ENCODE data around the gene MDK.

The MDK gene

DNA sequence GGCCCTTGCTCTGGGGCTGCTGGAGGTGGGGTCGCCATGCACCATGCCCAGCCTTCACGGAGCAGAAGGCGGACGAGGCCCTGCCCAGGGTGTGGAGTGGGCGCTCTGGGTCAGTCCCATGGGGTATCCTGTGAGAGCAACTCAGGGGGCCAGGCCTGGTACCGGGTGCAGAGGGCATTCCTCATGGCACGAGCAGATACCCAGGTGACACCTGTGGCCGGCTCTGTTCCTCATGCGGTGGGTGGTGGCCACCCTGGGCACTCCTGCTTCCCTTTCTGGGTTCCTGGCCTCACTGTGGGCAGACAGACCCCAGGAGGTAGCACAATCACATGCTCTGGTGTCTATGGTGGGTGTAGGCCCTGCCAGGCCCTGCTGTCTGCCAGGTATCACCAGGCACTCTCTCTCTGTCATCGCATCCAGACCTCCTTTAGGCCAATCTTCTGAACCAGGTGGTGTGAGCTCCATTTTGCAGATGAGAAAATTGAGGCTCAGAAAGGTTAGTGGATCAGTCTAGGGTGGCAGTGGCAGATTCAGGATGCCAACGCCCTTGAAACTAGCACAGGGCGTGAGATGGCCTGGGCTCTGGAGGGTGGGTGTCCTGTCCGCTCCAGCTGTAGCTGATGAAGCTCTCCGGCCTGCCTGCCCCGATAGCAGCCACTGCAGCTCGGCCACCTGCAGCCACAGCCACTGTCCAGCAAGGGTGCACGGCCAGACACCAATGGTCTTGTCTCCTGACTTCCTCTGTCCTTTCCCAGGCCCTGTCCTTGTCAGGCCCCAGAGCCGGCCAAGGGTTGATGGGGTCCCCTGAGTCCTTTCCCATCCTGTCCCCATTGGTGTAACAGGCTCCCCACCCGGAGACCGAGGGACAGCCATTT, 19.1 kb upstream of the MDK start:
- TF ChIP-seq, protein P1, sequence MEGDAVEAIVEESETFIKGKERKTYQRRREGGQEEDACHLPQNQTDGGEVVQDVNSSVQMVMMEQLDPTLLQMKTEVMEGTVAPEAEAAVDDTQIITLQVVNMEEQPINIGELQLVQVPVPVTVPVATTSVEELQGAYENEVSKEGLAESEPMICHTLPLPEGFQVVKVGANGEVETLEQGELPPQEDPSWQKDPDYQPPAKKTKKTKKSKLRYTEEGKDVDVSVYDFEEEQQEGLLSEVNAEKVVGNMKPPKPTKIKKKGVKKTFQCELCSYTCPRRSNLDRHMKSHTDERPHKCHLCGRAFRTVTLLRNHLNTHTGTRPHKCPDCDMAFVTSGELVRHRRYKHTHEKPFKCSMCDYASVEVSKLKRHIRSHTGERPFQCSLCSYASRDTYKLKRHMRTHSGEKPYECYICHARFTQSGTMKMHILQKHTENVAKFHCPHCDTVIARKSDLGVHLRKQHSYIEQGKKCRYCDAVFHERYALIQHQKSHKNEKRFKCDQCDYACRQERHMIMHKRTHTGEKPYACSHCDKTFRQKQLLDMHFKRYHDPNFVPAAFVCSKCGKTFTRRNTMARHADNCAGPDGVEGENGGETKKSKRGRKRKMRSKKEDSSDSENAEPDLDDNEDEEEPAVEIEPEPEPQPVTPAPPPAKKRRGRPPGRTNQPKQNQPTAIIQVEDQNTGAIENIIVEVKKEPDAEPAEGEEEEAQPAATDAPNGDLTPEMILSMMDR (IDR thresholded peaks at IDR 0.05; ENCODE audit: low read depth, low read length, missing control alignments) = no peak
- peak overlapping the region; percentile 50 for H3K4me3 ChIP-seq (ENCODE audit: low read depth, low read length)
- DNase-seq (ENCODE audit: low read depth) = no peak

DNA sequence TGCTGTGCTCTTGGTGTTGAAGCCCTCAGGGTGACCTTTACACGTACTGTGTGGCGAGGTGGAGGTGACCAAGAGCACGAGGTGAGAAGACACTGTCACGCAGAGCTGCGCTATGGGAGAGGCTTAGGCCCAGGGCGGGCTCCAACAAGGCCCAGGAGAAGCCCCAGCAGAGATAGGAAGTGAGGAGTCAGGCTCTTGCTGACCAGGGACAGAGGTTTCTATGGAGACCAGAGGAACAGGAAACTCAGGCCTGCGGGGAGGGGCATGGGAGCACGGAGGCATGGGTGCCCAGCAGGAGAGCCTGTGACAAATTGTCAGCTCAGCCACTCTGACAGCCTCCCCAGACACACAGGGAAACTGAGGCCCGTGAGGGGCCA, 18.4 kb upstream of the MDK start:
- no peak for DNase-seq (ENCODE audit: low read depth)
- H3K4me3 ChIP-seq (ENCODE audit: low read depth, low read length) = no peak overlapping the region
- TF ChIP-seq, protein P1 (IDR thresholded peaks at IDR 0.05; ENCODE audit: low read depth, low read length, missing control alignments) = no peak

DNA sequence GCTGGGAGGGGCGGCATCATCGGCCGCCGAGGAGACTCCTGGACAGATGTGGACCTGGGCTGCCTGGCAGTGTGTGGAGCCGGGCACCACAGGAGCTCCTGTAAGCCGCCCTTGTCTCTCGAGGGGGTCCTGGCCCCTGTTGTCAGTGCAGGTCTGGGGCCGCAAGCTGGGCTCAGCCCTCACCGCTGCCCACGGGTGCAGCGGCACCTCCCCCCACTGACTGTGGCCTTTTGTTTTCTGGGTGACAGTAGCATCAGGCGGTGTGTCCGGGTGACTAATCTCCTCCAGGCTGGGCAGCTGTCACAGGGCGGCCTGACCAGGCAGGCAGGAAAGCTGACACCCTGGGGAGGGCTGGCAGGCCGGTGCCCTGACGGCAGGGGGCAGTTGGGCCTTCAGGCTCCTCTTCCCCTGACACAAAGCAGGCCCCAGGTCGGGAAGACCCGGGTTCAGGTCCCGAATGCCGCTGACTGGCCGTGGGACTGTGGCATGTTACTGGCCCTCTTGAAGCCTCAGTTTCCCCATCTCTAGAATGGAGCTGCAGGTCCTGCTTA, 17.9 kb upstream of the MDK start:
- no peak for DNase-seq (ENCODE audit: low read depth)
- H3K4me3 ChIP-seq (ENCODE audit: low read depth, low read length) = no peak overlapping the region
- TF ChIP-seq, protein P1 (IDR thresholded peaks at IDR 0.05; ENCODE audit: low read depth, low read length, missing control alignments) = no peak

DNA sequence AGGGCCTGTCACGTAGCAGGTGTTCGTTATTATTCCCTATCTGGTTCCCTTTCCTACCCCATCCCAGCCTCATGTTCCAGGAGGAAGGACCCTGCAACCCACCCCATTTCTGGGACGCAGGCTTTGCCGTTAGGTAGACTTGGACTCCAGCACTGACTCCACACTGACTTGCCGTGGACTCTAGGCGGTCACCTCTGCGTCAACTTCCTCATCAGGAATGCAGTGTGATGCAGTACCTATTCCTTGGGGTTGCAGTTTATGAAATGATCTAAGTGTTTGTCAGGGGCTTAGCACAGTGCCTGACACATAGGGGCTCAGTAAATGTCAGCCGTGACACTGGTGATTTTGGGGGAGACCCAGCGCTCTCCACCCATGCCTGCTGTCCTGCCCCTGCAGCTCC, 17.4 kb upstream of the MDK start:
- H3K4me3 ChIP-seq (ENCODE audit: low read depth, low read length) = no peak overlapping the region
- no peak for DNase-seq (ENCODE audit: low read depth)
- TF ChIP-seq, protein P1 (IDR thresholded peaks at IDR 0.05; ENCODE audit: low read depth, low read length, missing control alignments) = no peak

- DNase-seq (ENCODE audit: low read depth) = no peak
- TF ChIP-seq, protein P1 (IDR thresholded peaks at IDR 0.05; ENCODE audit: low read depth, low read length, missing control alignments) = no peak
- no peak overlapping the region for H3K4me3 ChIP-seq (ENCODE audit: low read depth, low read length)
Observed at GRCh38 chr11:46364791-46365190, 16.7 kb upstream of the MDK start.

- no peak for DNase-seq (ENCODE audit: low read depth)
- TF ChIP-seq, protein P1 (IDR thresholded peaks at IDR 0.05; ENCODE audit: low read depth, low read length, missing control alignments) = no peak
Observed at GRCh38 chr11:46366260-46366659, 15.2 kb upstream of the MDK start.

More at GRCh38 chr11:46366260-46366659, 15.2 kb upstream of the MDK start:
- H3K4me3 ChIP-seq (ENCODE audit: low read depth, low read length) = no peak overlapping the region

Data from GM12864 (cell line).